Left colon (tissue), 2 donors: ENCODE measurements around the gene GUCA1C. TPM values are rescaled to one million over a fixed set of nuclear protein-coding genes. Genes with fewer than 3 reads are reported as not detected.

Source experiments
- total RNA-seq, 2 donors: library from RNA; stranded (reverse); fragmentation: NEBNext Ultra II Directional; extraction: Animal tissue kit (Norgen Biotek cat#: 25700); gene quantifications; one replicate each; pipeline ENCODE4 v1.2.1, GENCODE V29; 2021
- donor health status: DM: no; HTN: no; CAD: no.
- donor health status: DM: yes; HTN: yes; CAD: no.

GUCA1C gene
- total RNA-seq, 2 donors from 2014 or later = not detected

Other genes with a start within 250 kb of the GUCA1C start
- 10 to 100 TPM; 58.5 to 89.0 TPM for gene RETNLB, start 196.5 kb downstream of the GUCA1C start, total RNA-seq
- 1 to 10 TPM in 1 of 2 donors, not detected in 1; 1.3 TPM for gene TRAT1, start 131.1 kb downstream of the GUCA1C start, total RNA-seq
- not detected for gene MORC1, start 164.3 kb upstream of the GUCA1C start, total RNA-seq
- 10 to 100 TPM; 14.3 to 31.9 TPM for gene C3orf85, start 182.8 kb upstream of the GUCA1C start, total RNA-seq